KMS-11 (cell line): ENCODE measurements around the gene PRLHR.

Experiments
- H2AFZ ChIP-seq: fragments of 200-600 bp; sonication (generic); 2 replicates; pipeline ENCODE4 v1.6.1; 2016; ENCODE audit warnings: antibody characterized with exemption, mixed run types, low read depth
- H3K27ac ChIP-seq: fragments of 200-600 bp; sonication (generic); 2 replicates; pipeline ENCODE4 v1.6.1; 2016; ENCODE audit warnings: mild to moderate bottlenecking, mixed run types
- H3K27me3 ChIP-seq: fragments of 200-600 bp; sonication (generic); 2 replicates; pipeline ENCODE4 v1.6.1; 2017; ENCODE audit warnings: mild to moderate bottlenecking, low read depth, mixed run types, moderate library complexity; ENCODE audit not compliant: insufficient read depth
- H3K36me3 ChIP-seq: fragments of 200-600 bp; sonication (generic); 2 replicates; pipeline ENCODE4 v1.6.1; 2017; ENCODE audit warnings: mild to moderate bottlenecking, mixed run types; ENCODE audit not compliant: insufficient read depth
- H3K4me1 ChIP-seq: fragments of 200-600 bp; sonication (generic); 2 replicates; pipeline ENCODE4 v1.6.1; 2016; ENCODE audit warnings: mild to moderate bottlenecking, low read depth, mixed run types; ENCODE audit not compliant: poor library complexity, severe bottlenecking
- H3K4me2 ChIP-seq: fragments of 200-600 bp; sonication (generic); 2 replicates; pipeline ENCODE4 v1.7.0; 2016; ENCODE audit warnings: mild to moderate bottlenecking, mixed run types
- H3K4me3 ChIP-seq: fragments of 200-600 bp; sonication (generic); IDR thresholded peaks from 2 replicates; pipeline ENCODE4 v1.6.1; 2017; ENCODE audit warnings: low read depth, low read length, mixed read lengths; ENCODE audit not compliant: insufficient read depth
- H3K79me2 ChIP-seq: fragments of 200-600 bp; sonication (generic); 2 replicates; pipeline ENCODE4 v1.6.1; 2016; ENCODE audit warnings: low read depth, mixed run types; ENCODE audit not compliant: insufficient read depth
- H3K9ac ChIP-seq: fragments of 200-600 bp; sonication (generic); 2 replicates; pipeline ENCODE4 v1.6.1; 2016; ENCODE audit warnings: mild to moderate bottlenecking, mixed run types
- H4K20me1 ChIP-seq: fragments of 200-600 bp; sonication (generic); 2 replicates; pipeline ENCODE4 v1.6.1; 2016; ENCODE audit warnings: mild to moderate bottlenecking, mixed run types; ENCODE audit not compliant: insufficient read depth
- CTCF ChIP-seq: fragments of 200-600 bp; sonication (generic); conservative IDR thresholded peaks from 2 replicates; pipeline ENCODE4 v1.6.1; 2017; ENCODE audit warnings: low read depth, mild to moderate bottlenecking, antibody characterized with exemption, low read length, moderate library complexity, mixed read lengths

The PRLHR gene

DNA sequence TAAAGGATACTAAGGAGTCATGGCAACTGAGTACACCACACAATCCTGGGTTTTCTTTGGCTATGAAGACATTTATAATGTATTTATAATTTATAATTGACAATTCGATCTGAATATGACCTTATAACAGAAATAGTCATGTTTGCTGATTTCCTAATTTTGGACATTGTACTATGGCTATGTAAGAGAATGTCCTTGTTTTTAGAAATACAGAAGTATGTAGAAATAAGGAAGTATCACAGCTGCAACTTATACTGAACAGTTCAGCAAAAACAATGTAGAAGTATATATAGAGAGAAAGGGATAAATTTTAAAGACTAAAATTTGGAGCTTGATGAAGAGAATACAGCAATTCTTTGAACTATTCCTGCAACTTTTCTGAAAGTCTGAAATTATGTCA is 32.6 kb downstream of the PRLHR start:
- peaks cover under 1% of the 10 kb centered on the region for H3K4me1 ChIP-seq
- no peaks in the 10 kb centered on the region for H3K27me3 ChIP-seq
- no peaks in the 10 kb centered on the region for H3K79me2 ChIP-seq
- H4K20me1 ChIP-seq: no peaks in the 10 kb centered on the region
- no peak overlapping the region for H3K4me2 ChIP-seq
- no peak overlapping the region for H2AFZ ChIP-seq
- no peak overlapping the region for H3K27ac ChIP-seq
- TF ChIP-seq CTCF: no peak
- H3K9ac ChIP-seq: no peak overlapping the region
- H3K4me3 ChIP-seq: no peak overlapping the region
- H3K36me3 ChIP-seq: no peaks in the 10 kb centered on the region

GRCh38 chr10:118557946-118558345 is 37.5 kb downstream of the PRLHR start:
- no peaks in the 10 kb centered on the region for H3K36me3 ChIP-seq
- no peak overlapping the region for H3K27ac ChIP-seq
- no peak overlapping the region for H3K4me3 ChIP-seq
- H3K27me3 ChIP-seq: no peaks in the 10 kb centered on the region
- no peak overlapping the region for H2AFZ ChIP-seq
- H4K20me1 ChIP-seq: no peaks in the 10 kb centered on the region
- H3K4me1 ChIP-seq: no peaks in the 10 kb centered on the region
- H3K4me2 ChIP-seq: no peak overlapping the region
- no peak for TF ChIP-seq CTCF
- no peaks in the 10 kb centered on the region for H3K79me2 ChIP-seq
- no peak overlapping the region for H3K9ac ChIP-seq

- Histone ChIP-seq H3K4me2 (no peak overlapping the region), H3K36me3 (no peaks in the 10 kb centered on the region), H3K4me1 (no peaks in the 10 kb centered on the region), H2AFZ (no peak overlapping the region), H3K79me2 (no peaks in the 10 kb centered on the region), H3K27me3 (no peaks in the 10 kb centered on the region), H4K20me1 (no peaks in the 10 kb centered on the region), H3K9ac (no peak overlapping the region), H3K27ac (no peak overlapping the region), H3K4me3 (no peak overlapping the region)
- TF ChIP-seq CTCF: no peak
These were observed 43.8 kb downstream of the PRLHR start for GRCh38 chr10:118551535-118552100.

DNA sequence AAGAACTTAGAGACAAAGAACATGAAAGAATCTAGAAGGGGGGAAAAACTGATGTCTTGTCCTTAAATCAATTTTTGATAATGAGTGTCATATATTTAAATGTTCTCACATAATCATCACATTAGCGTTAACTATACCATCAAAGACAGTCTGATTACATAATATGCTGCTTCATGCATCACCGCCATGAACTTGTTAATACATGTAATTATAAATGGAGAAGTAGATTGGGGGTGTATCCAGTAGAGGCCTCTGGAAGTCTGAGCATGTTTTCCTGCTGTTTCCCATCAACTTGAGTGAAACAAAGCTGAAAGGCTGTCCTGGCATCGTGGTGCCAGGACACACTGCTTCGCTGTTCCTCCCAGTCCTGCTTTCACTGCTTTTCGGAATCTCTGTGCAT is 48.2 kb downstream of the PRLHR start:
- no peak overlapping the region for H2AFZ ChIP-seq
- no peaks in the 10 kb centered on the region for H3K79me2 ChIP-seq
- TF ChIP-seq CTCF: no peak

GRCh38 chr10:118546479-118546878 is 49.0 kb downstream of the PRLHR start:
- Histone ChIP-seq H3K79me2 (no peaks in the 10 kb centered on the region), H4K20me1 (no peaks in the 10 kb centered on the region), H3K4me3 (no peak overlapping the region), H3K4me1 (no peaks in the 10 kb centered on the region), H3K9ac (no peak overlapping the region), H3K4me2 (no peak overlapping the region), H3K27me3 (no peaks in the 10 kb centered on the region), H3K36me3 (no peaks in the 10 kb centered on the region), H2AFZ (no peak overlapping the region), H3K27ac (no peak overlapping the region)
- no peak for TF ChIP-seq CTCF

More for the DNA sequence above, 48.2 kb downstream of the PRLHR start:
- no peaks in the 10 kb centered on the region for H3K27me3 ChIP-seq
- H3K4me1 ChIP-seq: no peaks in the 10 kb centered on the region
- no peak overlapping the region for H3K4me2 ChIP-seq
- H3K9ac ChIP-seq: no peak overlapping the region
- no peak overlapping the region for H3K4me3 ChIP-seq
- H3K36me3 ChIP-seq: no peaks in the 10 kb centered on the region
- H4K20me1 ChIP-seq: no peaks in the 10 kb centered on the region
- H3K27ac ChIP-seq: no peak overlapping the region
